ENCODE measurements around the gene CLDN16.

Gene CLDN16

DNA sequence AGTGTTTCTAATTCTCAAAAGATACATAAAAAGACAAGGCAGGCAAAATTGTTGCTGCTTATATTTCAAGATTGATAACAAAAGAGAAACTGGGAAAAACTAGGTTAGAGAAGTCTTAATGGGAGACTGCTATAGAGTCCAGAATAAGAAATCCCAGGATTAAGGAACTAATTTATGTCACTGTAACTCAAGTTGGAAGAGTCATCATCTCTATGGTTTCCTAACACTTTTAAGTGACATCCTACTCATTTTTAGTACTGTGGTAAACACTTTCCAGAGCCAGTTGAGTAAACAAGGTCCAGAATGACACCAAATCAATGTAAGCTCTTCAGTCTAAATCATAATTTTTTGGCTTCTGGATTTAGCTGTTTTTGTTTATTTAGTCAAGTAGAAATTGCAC lies 8.0 kb downstream of the CLDN16 start:
- H3K9me3 ChIP-seq (ENCODE audit: control insufficient read depth, insufficient read depth, low read length) = no peaks in the 10 kb centered on the region
- no peaks in the 10 kb centered on the region for H4K20me1 ChIP-seq (ENCODE audit: control insufficient read depth, insufficient read depth, low read depth, low read length)
- no peaks in the 10 kb centered on the region for H3K27me3 ChIP-seq (ENCODE audit: control insufficient read depth, low read length)
- no peaks in the 10 kb centered on the region for H3K9me2 ChIP-seq (replicated peaks; ENCODE audit: control insufficient read depth, low read length)
- no peaks in the 10 kb centered on the region for H3K79me2 ChIP-seq (ENCODE audit: control insufficient read depth, low read length)
- no peaks in the 10 kb centered on the region for H3F3A ChIP-seq (ENCODE audit: control insufficient read depth, insufficient read depth)
- H3K4me3 ChIP-seq (ENCODE audit: low read length) = no peak overlapping the region
- no peaks in the 10 kb centered on the region for H3K4me1 ChIP-seq (ENCODE audit: control insufficient read depth, low read length)
- H3K36me3 ChIP-seq (ENCODE audit: control insufficient read depth, low read length) = no peaks in the 10 kb centered on the region
- TF ChIP-seq, protein P1, sequence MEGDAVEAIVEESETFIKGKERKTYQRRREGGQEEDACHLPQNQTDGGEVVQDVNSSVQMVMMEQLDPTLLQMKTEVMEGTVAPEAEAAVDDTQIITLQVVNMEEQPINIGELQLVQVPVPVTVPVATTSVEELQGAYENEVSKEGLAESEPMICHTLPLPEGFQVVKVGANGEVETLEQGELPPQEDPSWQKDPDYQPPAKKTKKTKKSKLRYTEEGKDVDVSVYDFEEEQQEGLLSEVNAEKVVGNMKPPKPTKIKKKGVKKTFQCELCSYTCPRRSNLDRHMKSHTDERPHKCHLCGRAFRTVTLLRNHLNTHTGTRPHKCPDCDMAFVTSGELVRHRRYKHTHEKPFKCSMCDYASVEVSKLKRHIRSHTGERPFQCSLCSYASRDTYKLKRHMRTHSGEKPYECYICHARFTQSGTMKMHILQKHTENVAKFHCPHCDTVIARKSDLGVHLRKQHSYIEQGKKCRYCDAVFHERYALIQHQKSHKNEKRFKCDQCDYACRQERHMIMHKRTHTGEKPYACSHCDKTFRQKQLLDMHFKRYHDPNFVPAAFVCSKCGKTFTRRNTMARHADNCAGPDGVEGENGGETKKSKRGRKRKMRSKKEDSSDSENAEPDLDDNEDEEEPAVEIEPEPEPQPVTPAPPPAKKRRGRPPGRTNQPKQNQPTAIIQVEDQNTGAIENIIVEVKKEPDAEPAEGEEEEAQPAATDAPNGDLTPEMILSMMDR (IDR thresholded peaks at IDR 0.05; ENCODE audit: low read depth, low read length, poor library complexity, severe bottlenecking) = no peak
- no peak for TF ChIP-seq EZH2phosphoT487 (IDR thresholded peaks at IDR 0.05; ENCODE audit: borderline replicate concordance, low read length)
- H3K27ac ChIP-seq (ENCODE audit: low read depth, low read length) = no peak overlapping the region
- H3K4me2 ChIP-seq (ENCODE audit: low read length) = no peak overlapping the region

DNA sequence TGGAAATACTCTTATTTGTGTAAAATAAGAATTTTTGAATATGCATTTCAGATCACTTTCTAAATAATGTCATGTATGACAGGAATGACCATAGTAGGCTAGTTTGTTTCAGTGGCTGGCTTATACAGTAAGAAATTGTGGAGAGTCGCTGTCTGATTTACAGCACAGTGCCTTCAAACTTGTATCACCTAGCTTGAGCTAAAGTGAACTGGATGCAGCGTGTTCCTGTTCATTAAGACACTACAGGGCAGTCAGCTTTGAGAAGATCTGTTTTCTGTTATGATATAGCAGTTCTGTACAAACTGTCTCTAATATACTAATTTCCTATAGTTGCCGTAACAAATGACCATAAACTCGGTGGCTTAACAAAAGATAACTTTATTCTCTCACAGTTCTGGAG lies 9.9 kb downstream of the CLDN16 start:
- Histone ChIP-seq H3K9me2 (replicated peaks; ENCODE audit: control insufficient read depth, low read length) (no peaks in the 10 kb centered on the region), H3K36me3 (ENCODE audit: control insufficient read depth, low read length) (no peaks in the 10 kb centered on the region), H3K27me3 (ENCODE audit: control insufficient read depth, low read length) (no peaks in the 10 kb centered on the region), H3K79me2 (ENCODE audit: control insufficient read depth, low read length) (no peaks in the 10 kb centered on the region), H3F3A (ENCODE audit: control insufficient read depth, insufficient read depth) (no peaks in the 10 kb centered on the region), H3K4me1 (ENCODE audit: control insufficient read depth, low read length) (no peaks in the 10 kb centered on the region), H3K4me2 (ENCODE audit: low read length) (no peak overlapping the region), H3K9me3 (ENCODE audit: control insufficient read depth, insufficient read depth, low read length) (no peaks in the 10 kb centered on the region), H3K4me3 (ENCODE audit: low read length) (no peak overlapping the region), H3K27ac (ENCODE audit: low read depth, low read length) (no peak overlapping the region), H4K20me1 (ENCODE audit: control insufficient read depth, insufficient read depth, low read depth, low read length) (no peaks in the 10 kb centered on the region)
- no peak for TF ChIP-seq EZH2phosphoT487 (IDR thresholded peaks at IDR 0.05; ENCODE audit: borderline replicate concordance, low read length)
- TF ChIP-seq, protein P1 (IDR thresholded peaks at IDR 0.05; ENCODE audit: low read depth, low read length, poor library complexity, severe bottlenecking) = no peak

DNA sequence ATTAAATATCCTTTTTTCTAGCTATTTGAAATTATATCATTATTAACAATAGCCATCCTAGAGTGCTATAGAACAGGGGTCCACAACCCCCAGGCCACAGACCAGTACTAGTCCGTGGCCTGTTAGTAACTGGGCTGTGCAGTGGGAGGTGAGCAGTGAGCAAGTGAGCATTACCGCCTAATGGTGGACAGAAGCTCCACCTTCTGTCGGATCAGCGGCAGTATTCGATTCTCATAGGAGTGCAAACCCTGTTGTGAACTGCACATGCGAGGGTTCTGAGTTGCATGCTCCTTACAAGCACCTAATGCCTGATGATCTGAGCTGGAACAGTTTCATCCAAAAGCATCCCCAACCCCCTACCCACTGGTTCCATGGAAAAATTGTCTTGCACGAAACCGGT lies 11.7 kb downstream of the CLDN16 start:
- Histone ChIP-seq H3K27me3 (ENCODE audit: control insufficient read depth, low read length) (no peaks in the 10 kb centered on the region), H3K4me3 (ENCODE audit: low read length) (no peak overlapping the region), H3K9me2 (replicated peaks; ENCODE audit: control insufficient read depth, low read length) (no peaks in the 10 kb centered on the region), H3K79me2 (ENCODE audit: control insufficient read depth, low read length) (no peaks in the 10 kb centered on the region), H3K27ac (ENCODE audit: low read depth, low read length) (no peak overlapping the region), H3K4me2 (ENCODE audit: low read length) (no peak overlapping the region), H4K20me1 (ENCODE audit: control insufficient read depth, insufficient read depth, low read depth, low read length) (no peaks in the 10 kb centered on the region), H3K9me3 (ENCODE audit: control insufficient read depth, insufficient read depth, low read length) (no peaks in the 10 kb centered on the region), H3K4me1 (ENCODE audit: control insufficient read depth, low read length) (no peaks in the 10 kb centered on the region), H3F3A (ENCODE audit: control insufficient read depth, insufficient read depth) (no peaks in the 10 kb centered on the region), H3K36me3 (ENCODE audit: control insufficient read depth, low read length) (no peaks in the 10 kb centered on the region)
- TF ChIP-seq, protein P1 (IDR thresholded peaks at IDR 0.05; ENCODE audit: low read depth, low read length, poor library complexity, severe bottlenecking) = no peak
- TF ChIP-seq EZH2phosphoT487 (IDR thresholded peaks at IDR 0.05; ENCODE audit: borderline replicate concordance, low read length) = no peak

DNA sequence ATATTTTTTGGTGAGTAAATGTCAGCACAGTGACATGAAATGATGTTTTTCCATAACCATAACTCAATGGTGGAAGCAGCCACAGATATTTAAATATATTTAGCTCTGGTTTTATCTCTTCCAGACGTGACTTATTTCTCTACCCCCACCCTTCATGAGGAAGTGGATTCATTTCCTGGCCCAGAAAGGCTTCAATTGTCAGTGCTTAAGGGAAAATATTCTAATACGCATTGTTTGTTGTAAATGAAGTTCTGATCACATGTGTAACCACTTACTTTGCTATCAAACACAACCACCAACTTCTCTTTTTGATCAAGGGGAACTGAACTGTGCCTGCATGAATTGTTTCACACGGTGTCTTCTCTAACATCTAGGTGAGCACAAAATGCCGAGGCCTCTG lies 14.0 kb downstream of the CLDN16 start:
- Histone ChIP-seq H3K4me3 (ENCODE audit: low read length) (no peak overlapping the region), H3K4me1 (ENCODE audit: control insufficient read depth, low read length) (no peaks in the 10 kb centered on the region), H3K9me3 (ENCODE audit: control insufficient read depth, insufficient read depth, low read length) (no peaks in the 10 kb centered on the region), H3K27ac (ENCODE audit: low read depth, low read length) (no peak overlapping the region), H3K27me3 (ENCODE audit: control insufficient read depth, low read length) (no peaks in the 10 kb centered on the region), H3K36me3 (ENCODE audit: control insufficient read depth, low read length) (no peaks in the 10 kb centered on the region), H3K4me2 (ENCODE audit: low read length) (no peak overlapping the region), H3K79me2 (ENCODE audit: control insufficient read depth, low read length) (no peaks in the 10 kb centered on the region), H3K9me2 (replicated peaks; ENCODE audit: control insufficient read depth, low read length) (no peaks in the 10 kb centered on the region), H4K20me1 (ENCODE audit: control insufficient read depth, insufficient read depth, low read depth, low read length) (no peaks in the 10 kb centered on the region), H3F3A (ENCODE audit: control insufficient read depth, insufficient read depth) (no peaks in the 10 kb centered on the region)
- TF ChIP-seq, protein P1 (IDR thresholded peaks at IDR 0.05; ENCODE audit: low read depth, low read length, poor library complexity, severe bottlenecking) = no peak
- TF ChIP-seq EZH2phosphoT487 (IDR thresholded peaks at IDR 0.05; ENCODE audit: borderline replicate concordance, low read length) = no peak
